ENCODE results near the gene NOL7. TPM values are rescaled to one million over a fixed set of nuclear protein-coding genes. Genes with fewer than 3 reads are reported as not detected.

Gene NOL7
- total RNA-seq, 1 donor from 2014 or later, result 48.7 TPM

- H3K27ac Mint-ChIP-seq (ENCODE audit: unreplicated experiment), result no peak overlapping the region
- H3K4me1 Mint-ChIP-seq (ENCODE audit: unreplicated experiment), result peaks cover 18% of the 10 kb centered on the region
- peaks cover 28% of the 10 kb centered on the region for H3K36me3 Mint-ChIP-seq (ENCODE audit: unreplicated experiment)
- H3K27me3 Mint-ChIP-seq (ENCODE audit: unreplicated experiment), result no peaks in the 10 kb centered on the region
- H3K4me3 Mint-ChIP-seq (ENCODE audit: unreplicated experiment), result no peak overlapping the region
- no peaks in the 10 kb centered on the region for H3K9me3 Mint-ChIP-seq (ENCODE audit: unreplicated experiment)
- TF ChIP-seq, protein P1, sequence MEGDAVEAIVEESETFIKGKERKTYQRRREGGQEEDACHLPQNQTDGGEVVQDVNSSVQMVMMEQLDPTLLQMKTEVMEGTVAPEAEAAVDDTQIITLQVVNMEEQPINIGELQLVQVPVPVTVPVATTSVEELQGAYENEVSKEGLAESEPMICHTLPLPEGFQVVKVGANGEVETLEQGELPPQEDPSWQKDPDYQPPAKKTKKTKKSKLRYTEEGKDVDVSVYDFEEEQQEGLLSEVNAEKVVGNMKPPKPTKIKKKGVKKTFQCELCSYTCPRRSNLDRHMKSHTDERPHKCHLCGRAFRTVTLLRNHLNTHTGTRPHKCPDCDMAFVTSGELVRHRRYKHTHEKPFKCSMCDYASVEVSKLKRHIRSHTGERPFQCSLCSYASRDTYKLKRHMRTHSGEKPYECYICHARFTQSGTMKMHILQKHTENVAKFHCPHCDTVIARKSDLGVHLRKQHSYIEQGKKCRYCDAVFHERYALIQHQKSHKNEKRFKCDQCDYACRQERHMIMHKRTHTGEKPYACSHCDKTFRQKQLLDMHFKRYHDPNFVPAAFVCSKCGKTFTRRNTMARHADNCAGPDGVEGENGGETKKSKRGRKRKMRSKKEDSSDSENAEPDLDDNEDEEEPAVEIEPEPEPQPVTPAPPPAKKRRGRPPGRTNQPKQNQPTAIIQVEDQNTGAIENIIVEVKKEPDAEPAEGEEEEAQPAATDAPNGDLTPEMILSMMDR (IDR thresholded peaks at IDR 0.05), result no peak
- no peak for DNase-seq (ENCODE audit: extremely low spot score, unreplicated experiment)
Measured at GRCh38 chr6:13649393-13649792, 34.3 kb downstream of the NOL7 start.

GRCh38 chr6:13653296-13653695, 38.2 kb downstream of the NOL7 start:
- TF ChIP-seq, protein P1 (IDR thresholded peaks at IDR 0.05), result no peak
- Mint-ChIP-seq H3K9me3 (ENCODE audit: unreplicated experiment) (no peaks in the 10 kb centered on the region), H3K27me3 (ENCODE audit: unreplicated experiment) (no peaks in the 10 kb centered on the region), H3K4me3 (ENCODE audit: unreplicated experiment) (no peak overlapping the region), H3K27ac (ENCODE audit: unreplicated experiment) (no peak overlapping the region), H3K4me1 (ENCODE audit: unreplicated experiment) (peaks cover 16% of the 10 kb centered on the region), H3K36me3 (ENCODE audit: unreplicated experiment) (peaks cover 18% of the 10 kb centered on the region)
- DNase-seq (ENCODE audit: extremely low spot score, unreplicated experiment), result no peak

- Mint-ChIP-seq H3K27ac (ENCODE audit: unreplicated experiment) (no peak overlapping the region), H3K4me1 (ENCODE audit: unreplicated experiment) (peaks cover 26% of the 10 kb centered on the region), H3K36me3 (ENCODE audit: unreplicated experiment) (peaks cover 14% of the 10 kb centered on the region), H3K27me3 (ENCODE audit: unreplicated experiment) (no peaks in the 10 kb centered on the region), H3K4me3 (ENCODE audit: unreplicated experiment) (no peak overlapping the region), H3K9me3 (ENCODE audit: unreplicated experiment) (no peaks in the 10 kb centered on the region)
- DNase-seq (ENCODE audit: extremely low spot score, unreplicated experiment), result no peak
- TF ChIP-seq, protein P1 (IDR thresholded peaks at IDR 0.05), result no peak
Measured at GRCh38 chr6:13654496-13654895, 39.4 kb downstream of the NOL7 start.

- no peak for DNase-seq (ENCODE audit: extremely low spot score, unreplicated experiment)
- Mint-ChIP-seq H3K9me3 (ENCODE audit: unreplicated experiment) (no peaks in the 10 kb centered on the region), H3K27ac (ENCODE audit: unreplicated experiment) (no peak overlapping the region), H3K36me3 (ENCODE audit: unreplicated experiment) (peaks cover 7% of the 10 kb centered on the region), H3K4me1 (ENCODE audit: unreplicated experiment) (peaks cover 30% of the 10 kb centered on the region), H3K4me3 (ENCODE audit: unreplicated experiment) (no peak overlapping the region), H3K27me3 (ENCODE audit: unreplicated experiment) (no peaks in the 10 kb centered on the region)
- TF ChIP-seq, protein P1 (IDR thresholded peaks at IDR 0.05), result no peak
Measured at GRCh38 chr6:13655700-13656099, 40.6 kb downstream of the NOL7 start.

GRCh38 chr6:13660273-13660672, 45.1 kb downstream of the NOL7 start:
- H3K4me3 Mint-ChIP-seq (ENCODE audit: unreplicated experiment), result no peak overlapping the region
- TF ChIP-seq, protein P1 (IDR thresholded peaks at IDR 0.05), result no peak
- no peak for DNase-seq (ENCODE audit: extremely low spot score, unreplicated experiment)
- no peaks in the 10 kb centered on the region for H3K9me3 Mint-ChIP-seq (ENCODE audit: unreplicated experiment)
- H3K27me3 Mint-ChIP-seq (ENCODE audit: unreplicated experiment), result no peaks in the 10 kb centered on the region
- peaks cover 38% of the 10 kb centered on the region for H3K4me1 Mint-ChIP-seq (ENCODE audit: unreplicated experiment)
- H3K36me3 Mint-ChIP-seq (ENCODE audit: unreplicated experiment), result peaks cover 2% of the 10 kb centered on the region
- H3K27ac Mint-ChIP-seq (ENCODE audit: unreplicated experiment), result no peak overlapping the region
